NB4 (cell line): Measurements from ENCODE around the gene ZNF362.

ENCODE experiments used
- MYC ChIP-seq: IDR thresholded peaks from 2 replicates; pipeline ENCODE4 v1.6.1; 2011; ENCODE audit warnings: low read depth, low read length
- POLR2A ChIP-seq: IDR thresholded peaks from 2 replicates; pipeline ENCODE4 v1.6.1; 2011; ENCODE audit warnings: mild to moderate bottlenecking; ENCODE audit not compliant: insufficient read length; ENCODE audit errors: extremely low read depth
- TF ChIP-seq, protein P1 (sequence below): IDR thresholded peaks from one replicate; pipeline ENCODE4 v1.5.1; 2012; ENCODE audit warnings: low read depth, low read length
- TF ChIP-seq, protein P2 (sequence below): IDR thresholded peaks from 2 replicates; pipeline ENCODE4 v1.6.1; 2011; ENCODE audit warnings: low read depth, low read length

DNA sequence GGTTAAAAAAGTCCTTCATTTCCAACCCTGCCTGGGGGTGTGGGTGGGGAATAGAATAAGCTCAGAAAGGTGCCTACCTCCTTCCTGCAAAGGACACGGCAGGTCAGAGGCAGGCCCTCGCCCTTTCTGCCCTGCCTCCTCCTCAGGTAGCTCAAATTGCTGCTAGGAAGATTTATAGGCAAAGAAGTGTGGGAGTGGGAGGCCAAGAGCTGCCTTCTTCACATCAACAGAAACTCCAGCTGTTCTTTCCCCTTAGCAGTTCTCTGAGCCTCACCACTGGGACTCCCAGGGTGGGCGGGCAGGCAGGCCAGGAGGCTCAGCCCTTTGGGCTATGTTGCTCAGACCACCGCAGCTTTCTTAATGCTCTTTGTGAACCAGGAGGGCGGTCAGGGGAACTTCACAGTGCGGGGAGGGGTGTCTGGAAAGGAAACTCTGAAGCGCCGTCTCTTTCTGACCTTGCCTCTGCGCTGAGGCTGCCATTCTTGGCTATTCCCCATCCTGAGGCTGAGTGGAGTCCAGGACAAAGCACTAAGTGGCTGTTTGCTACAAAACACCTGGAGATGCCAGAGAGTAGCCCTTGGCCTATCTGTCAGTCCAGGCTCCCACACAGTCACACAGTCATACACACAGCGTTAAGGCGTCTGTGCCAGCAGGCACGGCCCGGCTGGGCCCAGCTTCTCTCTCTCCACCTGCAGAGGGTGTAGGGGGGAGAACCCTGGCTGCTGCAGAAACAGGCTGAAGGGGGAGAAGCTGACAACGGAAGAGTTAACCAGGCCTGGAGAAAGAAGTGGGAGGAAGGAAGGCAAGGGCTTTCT, 67.6 kb downstream of the ZNF362 start:
- TF ChIP-seq, protein P1, sequence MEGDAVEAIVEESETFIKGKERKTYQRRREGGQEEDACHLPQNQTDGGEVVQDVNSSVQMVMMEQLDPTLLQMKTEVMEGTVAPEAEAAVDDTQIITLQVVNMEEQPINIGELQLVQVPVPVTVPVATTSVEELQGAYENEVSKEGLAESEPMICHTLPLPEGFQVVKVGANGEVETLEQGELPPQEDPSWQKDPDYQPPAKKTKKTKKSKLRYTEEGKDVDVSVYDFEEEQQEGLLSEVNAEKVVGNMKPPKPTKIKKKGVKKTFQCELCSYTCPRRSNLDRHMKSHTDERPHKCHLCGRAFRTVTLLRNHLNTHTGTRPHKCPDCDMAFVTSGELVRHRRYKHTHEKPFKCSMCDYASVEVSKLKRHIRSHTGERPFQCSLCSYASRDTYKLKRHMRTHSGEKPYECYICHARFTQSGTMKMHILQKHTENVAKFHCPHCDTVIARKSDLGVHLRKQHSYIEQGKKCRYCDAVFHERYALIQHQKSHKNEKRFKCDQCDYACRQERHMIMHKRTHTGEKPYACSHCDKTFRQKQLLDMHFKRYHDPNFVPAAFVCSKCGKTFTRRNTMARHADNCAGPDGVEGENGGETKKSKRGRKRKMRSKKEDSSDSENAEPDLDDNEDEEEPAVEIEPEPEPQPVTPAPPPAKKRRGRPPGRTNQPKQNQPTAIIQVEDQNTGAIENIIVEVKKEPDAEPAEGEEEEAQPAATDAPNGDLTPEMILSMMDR: no peak
- no peak for TF ChIP-seq MYC
- TF ChIP-seq POLR2A: no peak
- TF ChIP-seq, protein P2, sequence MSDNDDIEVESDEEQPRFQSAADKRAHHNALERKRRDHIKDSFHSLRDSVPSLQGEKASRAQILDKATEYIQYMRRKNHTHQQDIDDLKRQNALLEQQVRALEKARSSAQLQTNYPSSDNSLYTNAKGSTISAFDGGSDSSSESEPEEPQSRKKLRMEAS: no peak
